ENCODE results near the gene MAP4K1.

- TF ChIP-seq PRDM1 (tag by site-specific recombination; IDR thresholded peaks at IDR 0.05) (no peak), KLF16 (tag by site-specific recombination; IDR thresholded peaks at IDR 0.05) (no peak), CTCF (tag by site-specific recombination; IDR thresholded peaks at IDR 0.05) (no peak), SP3 (tag by site-specific recombination; IDR thresholded peaks at IDR 0.05) (no peak)
Measured at GRCh38 chr19:38614289-38614688, 3.5 kb downstream of the MAP4K1 start.
